H1 (cell line): Measurements from ENCODE around the gene ZNF521. TPM values are rescaled to one million over a fixed set of nuclear protein-coding genes. Genes with fewer than 3 reads are reported as not detected.

Experiments
- CTCF ChIA-PET: fragments of 300-600 bp; sonication (Branson Sonifier 250); formaldehyde crosslinking; loops from one replicate; lab custom pipeline; 2021; ENCODE audit not compliant: partially characterized antibody; lab: Charles Lee
- POLR2A ChIA-PET: fragments of 300-600 bp; sonication (Branson Sonifier 250); formaldehyde crosslinking; loops from one replicate; lab custom pipeline; 2021; ENCODE audit warnings: inconsistent platforms; ENCODE audit not compliant: partially characterized antibody; lab: Charles Lee
- DNase-seq, 2 experiments: peaks; one replicate each; pipeline versions ENCODE4 v3.0.0 to v3.0.0-alpha.2; 2010 to 2022; ENCODE audit warnings: low spot score in 2 of 2, low read depth in 1 of 2, mixed read lengths in 1 of 2
- FAIRE-seq: peaks from 2 replicates; lab custom pipeline; 2011; peaks lifted over from hg19 to GRCh38; lab: Jason Lieb, UNC
- H2AFZ ChIP-seq: 2 replicates; pipeline ENCODE4 v1.8.1; 2012; ENCODE audit warnings: low read length, inconsistent platforms
- H2AK5ac ChIP-seq: 2 replicates; pipeline ENCODE4 v1.6.1; 2013; ENCODE audit warnings: low read depth, low read length
- H2BK120ac ChIP-seq: replicated peaks from 2 replicates; pipeline ENCODE3; 2013; ENCODE audit warnings: low read depth, low read length, inconsistent platforms
- H2BK12ac ChIP-seq: 2 replicates; pipeline ENCODE4 v1.6.1; 2013; ENCODE audit warnings: low read depth, low read length
- H2BK15ac ChIP-seq: 2 replicates; pipeline ENCODE4 v1.6.1; 2013; ENCODE audit warnings: low read length
- H2BK20ac ChIP-seq: 2 replicates; pipeline ENCODE4 v1.6.1; 2013; ENCODE audit warnings: low read length
- H2BK5ac ChIP-seq: 2 replicates; pipeline ENCODE4 v1.6.1; 2013; ENCODE audit warnings: low read depth, low read length
- H3K14ac ChIP-seq: 2 replicates; pipeline ENCODE4 v1.6.1; 2013; ENCODE audit warnings: inconsistent platforms; ENCODE audit not compliant: insufficient read length
- H3K18ac ChIP-seq: 2 replicates; pipeline ENCODE4 v1.6.1; 2013; ENCODE audit warnings: low read length; ENCODE audit errors: extremely low read depth
- H3K23ac ChIP-seq: 2 replicates; pipeline ENCODE4 v1.6.1; 2013; ENCODE audit warnings: inconsistent platforms; ENCODE audit not compliant: insufficient read length
- H3K23me2 ChIP-seq: 2 replicates; pipeline ENCODE4 v1.6.1; 2013; ENCODE audit warnings: low read depth, low read length
- H3K27ac ChIP-seq: 2 replicates; pipeline ENCODE4 v1.6.1; 2011; ENCODE audit warnings: low read depth, low read length, inconsistent platforms
- H3K27me3 ChIP-seq, 4 experiments: replicated peaks in 1 of 4; 1 replicate in 1 of 4; 2 replicates in 3 of 4; pipeline versions ENCODE4 v1.6.1 to v1.8.1; 2011 to 2013; ENCODE audit warnings: low read length in 3 of 4, mild to moderate bottlenecking in 3 of 4, inconsistent platforms in 2 of 4, mixed read lengths in 2 of 4, moderate library complexity in 1 of 4; ENCODE audit not compliant: control insufficient read depth in 3 of 4, insufficient read depth in 3 of 4; ENCODE audit errors: extremely low read depth in 1 of 4
- H3K36me3 ChIP-seq, 4 experiments: 2 replicates each; pipeline versions ENCODE4 v1.6.1 to v1.8.1; 2011 to 2013; ENCODE audit warnings: mild to moderate bottlenecking in 4 of 4, low read length in 3 of 4, moderate library complexity in 2 of 4, control low read depth in 1 of 4, inconsistent platforms in 1 of 4; ENCODE audit not compliant: insufficient read depth in 4 of 4, control insufficient read depth in 2 of 4
- H3K4ac ChIP-seq: replicated peaks from 2 replicates; pipeline ENCODE3; 2013; ENCODE audit warnings: low read length, low read depth, mixed read lengths, inconsistent platforms; ENCODE audit not compliant: insufficient read length
- H3K4me1 ChIP-seq, 4 experiments: replicated peaks in 1 of 4; 1 replicate in 1 of 4; 2 replicates in 3 of 4; pipeline versions ENCODE4 v1.6.1 to v1.8.1; 2011 to 2013; ENCODE audit warnings: low read length in 3 of 4, inconsistent platforms in 2 of 4, mixed read lengths in 1 of 4; ENCODE audit not compliant: insufficient read depth in 4 of 4, control insufficient read depth in 3 of 4
- H3K4me2 ChIP-seq, 2 experiments: 2 replicates each; pipeline versions ENCODE4 v1.6.1 to v1.8.1; 2011 to 2013; ENCODE audit warnings: low read depth in 2 of 2, low read length in 2 of 2, control low read depth in 1 of 2, inconsistent platforms in 1 of 2, mild to moderate bottlenecking in 1 of 2; ENCODE audit not compliant: insufficient read depth in 1 of 2
- H3K4me3 ChIP-seq, 4 experiments: fragments of 200-600, 300-600 bp in 1 of 4; sonication (generic), shearing (Covaris generic), sonication (Bioruptor Twin) in 1 of 4; 2 replicates each; pipeline versions ENCODE4 v1.5.1 to v1.8.1; 2011 to 2016; ENCODE audit warnings: low read length in 4 of 4, low read depth in 3 of 4, control low read depth in 2 of 4, inconsistent platforms in 2 of 4, mild to moderate bottlenecking in 2 of 4, mixed read lengths in 1 of 4, moderate library complexity in 1 of 4; ENCODE audit not compliant: insufficient read depth in 2 of 4; ENCODE audit errors: extremely low read depth in 1 of 4
- H3K56ac ChIP-seq: replicated peaks from 2 replicates; pipeline ENCODE3; 2013; ENCODE audit warnings: low read depth, mild to moderate bottlenecking, mixed read lengths, low read length, inconsistent platforms; ENCODE audit not compliant: insufficient read length
- H3K79me1 ChIP-seq: 2 replicates; pipeline ENCODE4 v1.6.1; 2013; ENCODE audit warnings: low read depth, low read length, control low read depth
- H3K79me2 ChIP-seq, 2 experiments: 2 replicates each; pipeline versions ENCODE4 v1.6.1 to v1.8.1; 2012 to 2013; ENCODE audit warnings: low read length in 2 of 2, mild to moderate bottlenecking in 2 of 2, inconsistent platforms in 1 of 2; ENCODE audit not compliant: insufficient read depth in 2 of 2, control insufficient read depth in 1 of 2
- H3K9ac ChIP-seq, 4 experiments: replicated peaks in 1 of 4; 1 replicate in 1 of 4; 2 replicates in 3 of 4; pipeline versions ENCODE4 v1.6.1 to v1.8.1; 2011 to 2013; ENCODE audit warnings: low read depth in 3 of 4, low read length in 3 of 4, control low read depth in 2 of 4, mild to moderate bottlenecking in 2 of 4, moderate library complexity in 2 of 4, inconsistent platforms in 1 of 4; ENCODE audit errors: extremely low read depth in 1 of 4
- H3K9me3 ChIP-seq, 2 experiments: 2 replicates each; pipeline versions ENCODE4 v1.6.1 to v1.8.1; 2012 to 2013; ENCODE audit warnings: mild to moderate bottlenecking in 2 of 2, moderate library complexity in 2 of 2, control low read depth in 1 of 2, inconsistent platforms in 1 of 2, low read depth in 1 of 2, low read length in 1 of 2, mixed read lengths in 1 of 2; ENCODE audit not compliant: insufficient read depth in 2 of 2
- H4K20me1 ChIP-seq, 2 experiments: replicated peaks in 1 of 2; 2 replicates each; pipeline versions ENCODE3 to v1.8.1; 2011 to 2013; ENCODE audit warnings: inconsistent platforms in 2 of 2, low read length in 2 of 2, mild to moderate bottlenecking in 1 of 2; ENCODE audit not compliant: insufficient read depth in 2 of 2, control insufficient read depth in 1 of 2
- H4K5ac ChIP-seq: 2 replicates; pipeline ENCODE4 v1.6.1; 2013; ENCODE audit warnings: low read length, low read depth, mixed read lengths, inconsistent platforms; ENCODE audit not compliant: insufficient read length
- H4K8ac ChIP-seq: 2 replicates; pipeline ENCODE4 v1.8.0; 2013; ENCODE audit warnings: mild to moderate bottlenecking, moderate library complexity, low read length, inconsistent platforms; ENCODE audit not compliant: insufficient read depth; ENCODE audit errors: extremely low read depth
- H4K91ac ChIP-seq: replicated peaks from 2 replicates; pipeline ENCODE3; 2013; ENCODE audit warnings: low read length, mixed read lengths, inconsistent platforms; ENCODE audit not compliant: insufficient read length
- CBX5 ChIP-seq: fragments of 300-800, 300-1000 bp; sonication (generic); IDR thresholded peaks from 2 replicates; pipeline ENCODE4 v1.7.1; 2016; ENCODE audit warnings: antibody characterized with exemption, low read length, low read depth
- CTBP2 ChIP-seq: IDR thresholded peaks from 2 replicates; pipeline ENCODE4 v1.7.0; 2011; ENCODE audit warnings: borderline replicate concordance, mild to moderate bottlenecking, moderate library complexity, mixed read lengths, low read length; ENCODE audit not compliant: insufficient read depth, insufficient read length
- EP300 ChIP-seq, 2 experiments: IDR thresholded peaks; 1 replicate in 1 of 2; 2 replicates in 1 of 2; pipeline ENCODE4 v1.6.1; 2011 to 2012; ENCODE audit warnings: low read depth in 2 of 2, low read length in 2 of 2, mild to moderate bottlenecking in 2 of 2, borderline replicate concordance in 1 of 2, inconsistent platforms in 1 of 2, moderate library complexity in 1 of 2
- GTF2F1 ChIP-seq: IDR thresholded peaks from 2 replicates; pipeline ENCODE4 v1.6.1; 2012; ENCODE audit warnings: low read depth, low read length, improper control_type of control experiment, borderline replicate concordance
- HDAC2 ChIP-seq, 2 experiments: fragments of 300-600 bp in 1 of 2; sonication (generic) in 1 of 2; IDR thresholded peaks; 2 replicates each; pipeline ENCODE4 v1.6.1; 2011 to 2012; ENCODE audit warnings: low read depth in 2 of 2, low read length in 2 of 2, mild to moderate bottlenecking in 2 of 2, moderate library complexity in 2 of 2, borderline replicate concordance in 1 of 2, inconsistent platforms in 1 of 2
- HDAC6 ChIP-seq: IDR thresholded peaks from one replicate; pipeline ENCODE4 v1.7.1; 2012; ENCODE audit warnings: low read depth, mild to moderate bottlenecking, inconsistent platforms, low read length, moderate library complexity
- KDM1A ChIP-seq: fragments of 200-600, 300-600 bp; sonication (generic); IDR thresholded peaks from 2 replicates; pipeline ENCODE4 v1.7.1; 2016; ENCODE audit warnings: mild to moderate bottlenecking, low read length, borderline replicate concordance
- KDM4A ChIP-seq: IDR thresholded peaks from one replicate; pipeline ENCODE4 v1.7.1; 2012; ENCODE audit warnings: low read depth, mild to moderate bottlenecking, moderate library complexity, low read length, inconsistent platforms; ENCODE audit not compliant: severe bottlenecking
- POLR2A ChIP-seq, 2 experiments: IDR thresholded peaks; 1 replicate in 1 of 2; 2 replicates in 1 of 2; pipeline ENCODE4 v1.6.1; 2011; ENCODE audit warnings: low read depth in 2 of 2, low read length in 2 of 2, mild to moderate bottlenecking in 2 of 2; ENCODE audit errors: control extremely low read depth in 1 of 2
- SIRT6 ChIP-seq: IDR thresholded peaks from one replicate; pipeline ENCODE4 v1.7.1; 2012; ENCODE audit warnings: low read length, inconsistent platforms
- SP2 ChIP-seq: IDR thresholded peaks from 2 replicates; pipeline ENCODE4 v1.6.1; 2012; ENCODE audit warnings: mild to moderate bottlenecking, low read length, inconsistent platforms
- WGBS, 2 experiments: shearing (Covaris generic) in 1 of 2; methylation state at CpG; one replicate each; pipeline versions ENCODE4 v1.1.6 to v1.1.7; 2013 to 2015; ENCODE audit warnings: low lambda C conversion rate in 2 of 2, mixed read lengths in 2 of 2, inconsistent platforms in 1 of 2, low coverage in 1 of 2, missing lambda C conversion rate in 1 of 2; ENCODE audit not compliant: insufficient replicate concordance in 2 of 2, insufficient coverage in 1 of 2, insufficient read length in 1 of 2; ENCODE audit errors: extremely low coverage in 1 of 2, missing lambda C conversion rate in 1 of 2; 5-methylcytosine and 5-hydroxymethylcytosine counted together
- polyA plus RNA-seq, 7 experiments: library from polyadenylated mRNA; depleted of rRNA in 3 of 7; stranded (reverse) in 5 of 7; unstranded in 2 of 7; fragments of >200 nt in 5 of 7; fragments of 200-250 nt in 2 of 7; gene quantifications; 1 replicate in 5 of 7; 2 replicates in 1 of 7; 4 replicates in 1 of 7; pipeline versions ENCODE4 v1.2.1 to v1.2.3, GENCODE V29; 2011 to 2013; ENCODE audit warnings: missing spikeins in 2 of 7, mixed read lengths in 2 of 7
- total RNA-seq: library from RNA; stranded (reverse); fragmentation: NEBNext Ultra II Directional; extraction: Animal tissue kit (Norgen Biotek cat#: 25700); gene quantifications from 2 replicates; pipeline ENCODE4 v1.2.1, GENCODE V29; 2021
- TF ChIP-seq, protein P1 (sequence below): IDR thresholded peaks from 2 replicates; pipeline ENCODE4 v1.6.1; 2011; ENCODE audit warnings: low read length, improper control_type of control experiment
- TF ChIP-seq, protein P2 (sequence below): IDR thresholded peaks from 2 replicates; pipeline ENCODE4 v1.6.1; 2012; ENCODE audit warnings: inconsistent platforms

Gene ZNF521
- total and polyA plus RNA-seq, 2 of the 8 experiments (the other 6 are each of a cell fraction or from before 2014, with no cell fraction given): 9.5 to 15.8 TPM

DNA sequence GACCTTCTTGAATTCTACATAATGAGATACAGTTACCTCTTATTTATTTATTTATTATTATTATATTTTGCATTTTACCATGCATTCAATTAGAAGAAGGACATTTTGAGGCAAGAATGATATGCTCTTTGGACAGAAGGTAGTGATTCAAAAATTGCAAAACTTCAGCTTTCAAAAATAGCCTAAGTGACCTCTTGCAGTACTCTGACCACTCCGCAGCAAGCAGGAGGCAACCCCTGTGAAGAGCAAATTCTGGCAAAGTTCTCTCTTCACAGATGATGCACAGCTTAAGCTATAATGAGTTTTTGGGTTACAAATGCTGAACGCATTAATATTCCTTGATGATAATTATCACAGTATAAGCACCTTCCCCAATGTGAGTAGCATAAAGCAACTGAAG, 170.0 kb downstream of the ZNF521 start:
- Histone ChIP-seq H2BK120ac (no peak overlapping the region), H3K79me2 (no peaks in the 10 kb centered on the region), H3K9ac (no peak overlapping the region), H3K4ac (no peak overlapping the region), H4K5ac (no peak overlapping the region), H2BK5ac (no peak overlapping the region), H2BK12ac (no peak overlapping the region), H2BK15ac (no peak overlapping the region), H3K9me3 (no peaks in the 10 kb centered on the region), H3K36me3 (no peaks in the 10 kb centered on the region), H2AFZ (no peak overlapping the region), H3K4me2 (no peak overlapping the region), H3K4me1 (peaks cover 0 to 7% (median 1%) of the 10 kb centered on the region in 4 experiments; a peak in 3 of 7 replicates), H2AK5ac (no peak overlapping the region), H3K23me2 (no peaks in the 10 kb centered on the region), H4K91ac (no peak overlapping the region), H3K4me3 (no peak overlapping the region), H4K20me1 (no peaks in the 10 kb centered on the region), H3K27me3 (no peaks in the 10 kb centered on the region), H4K8ac (no peak overlapping the region), H3K23ac (no peak overlapping the region), H3K79me1 (no peaks in the 10 kb centered on the region; the same call in 1 of the 2 replicates), H3K27ac (no peak overlapping the region), H3K18ac (no peak overlapping the region), H2BK20ac (no peak overlapping the region), H3K14ac (no peak overlapping the region), H3K56ac (no peak overlapping the region)
- FAIRE-seq (no peak), DNase-seq (no peak)
- no peak for TF ChIP-seq HDAC6
- TF ChIP-seq EP300 (IDR thresholded peaks at IDR 0.05; ENCODE audit: borderline replicate concordance in 1 of 2, low read depth in 2 of 2, low read length in 2 of 2): no peak
- no peak for TF ChIP-seq SP2
- no peak for TF ChIP-seq GTF2F1
- no peak for TF ChIP-seq KDM4A
- TF ChIP-seq CTBP2: no peak
- no peak for TF ChIP-seq POLR2A (IDR thresholded peaks at IDR 0.05; ENCODE audit: control extremely low read depth in 1 of 2, low read depth in 2 of 2, low read length in 2 of 2)
- TF ChIP-seq, protein P1, sequence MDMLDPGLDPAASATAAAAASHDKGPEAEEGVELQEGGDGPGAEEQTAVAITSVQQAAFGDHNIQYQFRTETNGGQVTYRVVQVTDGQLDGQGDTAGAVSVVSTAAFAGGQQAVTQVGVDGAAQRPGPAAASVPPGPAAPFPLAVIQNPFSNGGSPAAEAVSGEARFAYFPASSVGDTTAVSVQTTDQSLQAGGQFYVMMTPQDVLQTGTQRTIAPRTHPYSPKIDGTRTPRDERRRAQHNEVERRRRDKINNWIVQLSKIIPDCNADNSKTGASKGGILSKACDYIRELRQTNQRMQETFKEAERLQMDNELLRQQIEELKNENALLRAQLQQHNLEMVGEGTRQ: no peak
- TF ChIP-seq KDM1A: no peak
- TF ChIP-seq CBX5: no peak
- no peak for TF ChIP-seq HDAC2 (IDR thresholded peaks at IDR 0.05; ENCODE audit: borderline replicate concordance in 1 of 2, low read depth in 2 of 2, low read length in 2 of 2)
- TF ChIP-seq, protein P2, sequence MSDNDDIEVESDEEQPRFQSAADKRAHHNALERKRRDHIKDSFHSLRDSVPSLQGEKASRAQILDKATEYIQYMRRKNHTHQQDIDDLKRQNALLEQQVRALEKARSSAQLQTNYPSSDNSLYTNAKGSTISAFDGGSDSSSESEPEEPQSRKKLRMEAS: no peak
- no peak for TF ChIP-seq SIRT6
- ChIA-PET POLR2A (no interaction called here), CTCF (interaction anchor here (1.0 kb wide), 1 partner anchor 28 kb away, joined by 3 read pairs; no protein-coding TSS in a partner anchor)
- WGBS, 2 experiments: 93% methylated on average over 2 of the region's 2 CpGs; no CpG with 5 or more reads in 1 of the 2 experiments
